HL-60 (cell line): Measurements from ENCODE around the gene NPB.
A peak's percentile ranks its signal among the peaks of the same experiment; 100 is the strongest.

ENCODE experiments used
- DNase-seq, 2 experiments: peaks; one replicate each; pipeline ENCODE4 v3.0.0-alpha.2; 2010 to 2020; ENCODE audit warnings: low read depth in 1 of 2, low spot score in 1 of 2
- H3K27ac ChIP-seq: fragments of 250-450 bp; sonication (Bioruptor Pico); replicated peaks from 2 replicates; pipeline ENCODE4 v1.5.1; 2020; ENCODE audit warnings: mild to moderate bottlenecking, moderate library complexity
- H3K27me3 ChIP-seq: fragments of 250-450 bp; sonication (Bioruptor Pico); 2 replicates; pipeline ENCODE4 v1.5.1; 2021; ENCODE audit warnings: mild to moderate bottlenecking, moderate library complexity; ENCODE audit not compliant: insufficient read depth, poor library complexity, severe bottlenecking
- H3K4me3 ChIP-seq: replicated peaks from 2 replicates; pipeline ENCODE4 v1.5.1; 2011; ENCODE audit warnings: mild to moderate bottlenecking, control low read depth, low read length; ENCODE audit not compliant: insufficient read depth
- CTCF ChIP-seq: IDR thresholded peaks from one replicate; pipeline ENCODE4 v1.5.1; 2011; ENCODE audit warnings: low read length, control low read depth, inconsistent platforms; ENCODE audit not compliant: insufficient read depth
- GABPA ChIP-seq: IDR thresholded peaks from 2 replicates; pipeline ENCODE4 v1.6.1; 2012; ENCODE audit warnings: low read depth
- POLR2AphosphoS5 ChIP-seq: IDR thresholded peaks from 2 replicates; pipeline ENCODE4 v1.6.1; 2012; ENCODE audit warnings: low read depth
- REST ChIP-seq: IDR thresholded peaks from 2 replicates; pipeline ENCODE4 v1.6.1; 2012; ENCODE audit warnings: low read depth; ENCODE audit not compliant: insufficient replicate concordance
- SPI1 ChIP-seq: IDR thresholded peaks from 2 replicates; pipeline ENCODE4 v1.6.1; 2012; ENCODE audit warnings: low read depth, mild to moderate bottlenecking, borderline replicate concordance

NPB gene

GRCh38 chr17:81909231-81909630 lies 7.2 kb downstream of the NPB start:
- no peak overlapping the region for H3K27ac ChIP-seq
- no peak overlapping the region for H3K4me3 ChIP-seq
- no peak for DNase-seq
- TF ChIP-seq SPI1 (no peak), REST (no peak), POLR2AphosphoS5 (no peak), GABPA (no peak), CTCF (no peak)
- no peaks in the 10 kb centered on the region for H3K27me3 ChIP-seq

- no peak for DNase-seq
- Histone ChIP-seq H3K27me3 (no peaks in the 10 kb centered on the region), H3K4me3 (peak overlapping the region; percentile 89), H3K27ac (peak overlapping the region; percentile 55)
- TF ChIP-seq SPI1 (no peak), GABPA (no peak), REST (no peak)
Measured at GRCh38 chr17:81909966-81910839, 8.2 kb downstream of the NPB start.

GRCh38 chr17:81910840-81911276 lies 8.8 kb downstream of the NPB start:
- no peaks in the 10 kb centered on the region for H3K27me3 ChIP-seq
- peak overlapping the region; percentile 89 for H3K4me3 ChIP-seq
- peak overlapping the region; percentile 55 for H3K27ac ChIP-seq
- TF ChIP-seq CTCF, result no peak
- no peak for TF ChIP-seq POLR2AphosphoS5
- TF ChIP-seq REST, result no peak
- no peak for TF ChIP-seq GABPA
- TF ChIP-seq SPI1, result no peak
- no peak for DNase-seq
